ENCODE data around the gene ZPBP.
A peak's percentile ranks its signal among the peaks of the same experiment; 100 is the strongest.

Gene ZPBP

GRCh38 chr7:50092579-50093491 lies at the start of gene ZPBP:
ZPBP (minus strand) TSS chr7:50093246; CDS start chr7:50093194, 52 bp downstream.
- DNase-seq (ENCODE audit: low read depth, low spot score): peak; percentile 4

GRCh38 chr7:50142425-50143017 lies 49.5 kb upstream of the ZPBP start:
- DNase-seq (ENCODE audit: low read depth, low spot score): no peak

- DNase-seq (ENCODE audit: low read depth, low spot score): no peak
These were observed 48.8 kb upstream of the ZPBP start for GRCh38 chr7:50141854-50142253.

- DNase-seq (ENCODE audit: low read depth, low spot score): no peak
These were observed 48.1 kb upstream of the ZPBP start for GRCh38 chr7:50141131-50141530.

- no peak for DNase-seq (ENCODE audit: low read depth, low spot score)
These were observed 47.6 kb upstream of the ZPBP start for GRCh38 chr7:50140688-50141087.

- no peak for DNase-seq (ENCODE audit: low read depth, low spot score)
These were observed 45.1 kb upstream of the ZPBP start for GRCh38 chr7:50138101-50138500.

- DNase-seq (ENCODE audit: low read depth, low spot score): no peak
These were observed 32.7 kb upstream of the ZPBP start for GRCh38 chr7:50125766-50126165.

GRCh38 chr7:50121286-50121685 lies 28.2 kb upstream of the ZPBP start:
- DNase-seq (ENCODE audit: low read depth, low spot score): no peak

GRCh38 chr7:50119815-50120637 lies 27.0 kb upstream of the ZPBP start:
- no peak for DNase-seq (ENCODE audit: low read depth, low spot score)

GRCh38 chr7:50112250-50112649 lies 19.2 kb upstream of the ZPBP start:
- DNase-seq (ENCODE audit: low read depth, low spot score): no peak

- DNase-seq (ENCODE audit: low read depth, low spot score): no peak
These were observed 8.8 kb upstream of the ZPBP start for GRCh38 chr7:50101873-50102272.

- DNase-seq (ENCODE audit: low read depth, low spot score): no peak
These were observed 2.6 kb upstream of the ZPBP start for GRCh38 chr7:50095634-50096033.

GRCh38 chr7:50088463-50089129 lies 4.5 kb downstream of the ZPBP start:
- no peak for DNase-seq (ENCODE audit: low read depth, low spot score)

- no peak for DNase-seq (ENCODE audit: low read depth, low spot score)
These were observed 7.7 kb downstream of the ZPBP start for GRCh38 chr7:50085344-50085743.

GRCh38 chr7:50073093-50073492 lies 20.0 kb downstream of the ZPBP start:
- DNase-seq (ENCODE audit: low read depth, low spot score): no peak

- no peak for DNase-seq (ENCODE audit: low read depth, low spot score)
These were observed 23.4 kb downstream of the ZPBP start for GRCh38 chr7:50069613-50070012.

- DNase-seq (ENCODE audit: low read depth, low spot score): no peak
These were observed 24.0 kb downstream of the ZPBP start for GRCh38 chr7:50068850-50069551.

GRCh38 chr7:50068026-50068425 lies 25.0 kb downstream of the ZPBP start:
- DNase-seq (ENCODE audit: low read depth, low spot score): no peak

GRCh38 chr7:50062951-50063350 lies 30.1 kb downstream of the ZPBP start:
- no peak for DNase-seq (ENCODE audit: low read depth, low spot score)

GRCh38 chr7:50056131-50056530 lies 36.9 kb downstream of the ZPBP start:
- no peak for DNase-seq (ENCODE audit: low read depth, low spot score)

GRCh38 chr7:50047716-50048115 lies 45.3 kb downstream of the ZPBP start:
- DNase-seq (ENCODE audit: low read depth, low spot score): no peak

Measured in smooth muscle cell of the brain vasculature (primary cell).